Mammary epithelial cell (primary cell): ENCODE measurements around the gene ASPSCR1.

Source experiments
- EZH2 ChIP-seq: IDR thresholded peaks from 2 replicates; pipeline ENCODE4 v1.6.1; 2012; ENCODE audit warnings: low read length, inconsistent platforms, borderline replicate concordance
- TF ChIP-seq, protein P1 (sequence below), 2 donors: IDR thresholded peaks in 1 of 2; conservative IDR thresholded peaks in 1 of 2; 2 replicates each; pipeline ENCODE4 v1.5.1; 2011 to 2012; ENCODE audit warnings: inconsistent platforms in 2 of 2, low read length in 2 of 2, mild to moderate bottlenecking in 2 of 2, control low read depth in 1 of 2, low read depth in 1 of 2; ENCODE audit not compliant: insufficient read depth in 1 of 2; ENCODE audit errors: extremely low read depth in 1 of 2

DNA sequence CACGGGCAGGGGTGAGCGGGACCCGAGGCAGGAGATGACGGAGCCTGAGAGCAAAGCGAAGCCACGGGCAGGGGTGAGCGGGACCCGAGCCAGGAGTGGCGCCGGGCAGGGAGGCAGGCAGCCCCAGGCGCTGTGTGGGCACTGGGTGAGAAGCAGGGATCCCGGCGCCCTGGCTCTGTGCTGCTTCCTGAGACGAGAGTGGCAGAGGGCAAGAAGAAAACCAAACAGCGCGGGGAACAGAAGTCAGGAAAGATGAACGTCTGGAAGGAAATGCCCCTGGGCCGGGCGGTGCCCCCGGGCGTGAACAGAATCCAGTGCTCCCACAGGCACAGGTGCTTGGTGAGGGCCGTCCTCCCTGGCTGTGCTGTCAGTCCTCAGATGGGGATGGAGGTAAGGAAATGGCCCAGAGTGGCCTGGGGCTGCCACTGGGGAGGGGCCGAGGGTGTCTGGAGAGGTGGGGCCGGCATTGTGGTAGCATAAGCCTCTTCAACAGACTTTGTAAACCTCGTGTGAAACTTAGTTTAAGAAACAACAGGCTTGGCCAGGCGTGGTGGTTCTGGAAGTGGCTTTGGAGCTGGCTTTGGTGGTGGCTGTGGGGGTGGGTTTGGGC lies 9.8 kb downstream of the ASPSCR1 start:
- TF ChIP-seq, protein P1, sequence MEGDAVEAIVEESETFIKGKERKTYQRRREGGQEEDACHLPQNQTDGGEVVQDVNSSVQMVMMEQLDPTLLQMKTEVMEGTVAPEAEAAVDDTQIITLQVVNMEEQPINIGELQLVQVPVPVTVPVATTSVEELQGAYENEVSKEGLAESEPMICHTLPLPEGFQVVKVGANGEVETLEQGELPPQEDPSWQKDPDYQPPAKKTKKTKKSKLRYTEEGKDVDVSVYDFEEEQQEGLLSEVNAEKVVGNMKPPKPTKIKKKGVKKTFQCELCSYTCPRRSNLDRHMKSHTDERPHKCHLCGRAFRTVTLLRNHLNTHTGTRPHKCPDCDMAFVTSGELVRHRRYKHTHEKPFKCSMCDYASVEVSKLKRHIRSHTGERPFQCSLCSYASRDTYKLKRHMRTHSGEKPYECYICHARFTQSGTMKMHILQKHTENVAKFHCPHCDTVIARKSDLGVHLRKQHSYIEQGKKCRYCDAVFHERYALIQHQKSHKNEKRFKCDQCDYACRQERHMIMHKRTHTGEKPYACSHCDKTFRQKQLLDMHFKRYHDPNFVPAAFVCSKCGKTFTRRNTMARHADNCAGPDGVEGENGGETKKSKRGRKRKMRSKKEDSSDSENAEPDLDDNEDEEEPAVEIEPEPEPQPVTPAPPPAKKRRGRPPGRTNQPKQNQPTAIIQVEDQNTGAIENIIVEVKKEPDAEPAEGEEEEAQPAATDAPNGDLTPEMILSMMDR (conservative IDR thresholded peaks at IDR 0.05 in 1 of 2, IDR thresholded peaks at IDR 0.05 in 1 of 2; ENCODE audit: extremely low read depth in 1 of 2, insufficient read depth in 1 of 2, low read depth in 1 of 2, low read length in 2 of 2): no peak
- TF ChIP-seq EZH2: no peak
